ENCODE results near the gene EEIG1. TPM values are rescaled to one million over a fixed set of nuclear protein-coding genes. Genes with fewer than 3 reads are reported as not detected.

EEIG1 gene
- total RNA-seq, 1 experiment from 2014 or later: 12.2 TPM

GRCh38 chr9:127961613-127962155 lies 19.1 kb downstream of the EEIG1 start:
- DNase-seq (ENCODE audit: extremely low read depth, low read depth): no peak

GRCh38 chr9:127961155-127961490 lies 19.7 kb downstream of the EEIG1 start:
- DNase-seq (ENCODE audit: extremely low read depth, low read depth): no peak

GRCh38 chr9:127960410-127961154 lies 20.2 kb downstream of the EEIG1 start:
- no peak for DNase-seq (ENCODE audit: extremely low read depth, low read depth)

GRCh38 chr9:127959841-127960409 lies 20.9 kb downstream of the EEIG1 start:
- DNase-seq (ENCODE audit: extremely low read depth, low read depth): no peak

GRCh38 chr9:127959398-127959797 lies 21.4 kb downstream of the EEIG1 start:
- DNase-seq (ENCODE audit: extremely low read depth, low read depth): no peak

GRCh38 chr9:127958728-127959127 lies 22.1 kb downstream of the EEIG1 start:
- no peak for DNase-seq (ENCODE audit: extremely low read depth, low read depth)

GRCh38 chr9:127955294-127956015 lies 25.3 kb downstream of the EEIG1 start:
- peak; percentile 78 for DNase-seq (ENCODE audit: extremely low read depth, low read depth)

- DNase-seq (ENCODE audit: extremely low read depth, low read depth): no peak
Measured at GRCh38 chr9:127954831-127955293, 25.9 kb downstream of the EEIG1 start.

- DNase-seq (ENCODE audit: extremely low read depth, low read depth): no peak
Measured at GRCh38 chr9:127953768-127954505, 26.9 kb downstream of the EEIG1 start.

GRCh38 chr9:127953154-127953553 lies 27.6 kb downstream of the EEIG1 start:
- no peak for DNase-seq (ENCODE audit: extremely low read depth, low read depth)

- no peak for DNase-seq (ENCODE audit: extremely low read depth, low read depth)
Measured at GRCh38 chr9:127950513-127951289, 30.1 kb downstream of the EEIG1 start.

- DNase-seq (ENCODE audit: extremely low read depth, low read depth): no peak
Measured at GRCh38 chr9:127949827-127950512, 30.8 kb downstream of the EEIG1 start.

GRCh38 chr9:127947841-127948710 lies 32.7 kb downstream of the EEIG1 start:
- no peak for DNase-seq (ENCODE audit: extremely low read depth, low read depth)

- DNase-seq (ENCODE audit: extremely low read depth, low read depth): no peak
Measured at GRCh38 chr9:127946728-127947127, 34.1 kb downstream of the EEIG1 start.

- no peak for DNase-seq (ENCODE audit: extremely low read depth, low read depth)
Measured at GRCh38 chr9:127945942-127946341, 34.8 kb downstream of the EEIG1 start.

GRCh38 chr9:127945338-127945737 lies 35.5 kb downstream of the EEIG1 start:
- no peak for DNase-seq (ENCODE audit: extremely low read depth, low read depth)

- no peak for DNase-seq (ENCODE audit: extremely low read depth, low read depth)
Measured at GRCh38 chr9:127944586-127945218, 36.1 kb downstream of the EEIG1 start.

GRCh38 chr9:127943731-127944144 lies 37.1 kb downstream of the EEIG1 start:
- DNase-seq (ENCODE audit: extremely low read depth, low read depth): peak; percentile 75

Data from NCI-H460 (cell line).